ENCODE data around the gene SLCO2A1. TPM values are rescaled to one million over a fixed set of nuclear protein-coding genes. Genes with fewer than 3 reads are reported as not detected.

SLCO2A1 gene
- total and polyA plus RNA-seq, 2 of the 4 experiments (the other 2 are of a cell fraction), result under 0.01 to 1.5 TPM

- Histone ChIP-seq H2BK20ac (ENCODE audit: low read depth, low read length) (no peak overlapping the region), H2AK9ac (replicated peaks; ENCODE audit: low read depth, low read length, poor library complexity) (no peak overlapping the region), H4K8ac (ENCODE audit: low read depth in 2 of 2, low read length in 2 of 2) (no peak overlapping the region), H3K56ac (ENCODE audit: extremely low read depth, insufficient read depth, low read length) (no peak overlapping the region; the same call in 1 of the 2 replicates), H3K9me1 (ENCODE audit: insufficient read depth, low read length) (no peaks in the 10 kb centered on the region; the same call in 1 of the 2 replicates), H4K5ac (ENCODE audit: low read depth, low read length) (no peak overlapping the region), H2BK5ac (ENCODE audit: low read depth, low read length, poor library complexity, severe bottlenecking) (no peak overlapping the region), H3K27me3 (ENCODE audit: control insufficient read depth, insufficient read depth, low read length) (no peaks in the 10 kb centered on the region; the same call in 1 of the 2 replicates), H3K23ac (ENCODE audit: low read depth, low read length) (no peak overlapping the region), H2AK5ac (ENCODE audit: low read depth, low read length) (no peak overlapping the region), H2BK120ac (ENCODE audit: low read depth, low read length) (no peak overlapping the region), H3K14ac (replicated peaks; ENCODE audit: low read depth, low read length) (no peak overlapping the region), H3K36me3 (ENCODE audit: control insufficient read depth, insufficient read depth, low read length) (no peaks in the 10 kb centered on the region), H3K18ac (ENCODE audit: low read depth, low read length) (no peak overlapping the region), H3K4me2 (ENCODE audit: low read depth, low read length) (no peak overlapping the region), H3K9ac (ENCODE audit: low read depth, low read length) (no peak overlapping the region), H3K9me3 (ENCODE audit: control insufficient read depth, insufficient read depth, low read length) (no peaks in the 10 kb centered on the region), H3K27ac (ENCODE audit: insufficient read depth, low read length) (no peak overlapping the region), H2AFZ (replicated peaks; ENCODE audit: low read length, poor library complexity) (no peak overlapping the region), H3K4ac (ENCODE audit: low read depth, low read length) (no peak overlapping the region), H3K4me3 (ENCODE audit: insufficient read depth, low read depth, low read length) (no peak overlapping the region), H4K91ac (ENCODE audit: insufficient read depth, low read depth, low read length) (no peak overlapping the region), H2BK15ac (ENCODE audit: low read depth, low read length) (no peak overlapping the region), H3K79me1 (ENCODE audit: low read depth in 1 of 2, low read length in 2 of 2) (no peaks in the 10 kb centered on the region), H4K20me1 (ENCODE audit: insufficient read depth, low read length) (no peaks in the 10 kb centered on the region), H3K4me1 (ENCODE audit: control insufficient read depth, insufficient read depth, low read length) (peaks cover 11% of the 10 kb centered on the region)
- DNase-seq (no peak), ATAC-seq (ENCODE audit: low read depth) (no peak)
- ChIA-PET CTCF (no interaction called here), POLR2A (ENCODE audit: unreplicated experiment) (no interaction called here)
- no CpG with 5 or more reads among the region's 10 CpGs for WGBS, 2 experiments (ENCODE audit: extremely low coverage in 2 of 2, insufficient read length in 1 of 2)
- in situ Hi-C loops (cut with MboI; ENCODE audit: low sequenced_read_pairs) (no loop called here), dilution Hi-C loops (cut with HindIII; ENCODE audit: low sequenced_read_pairs, unreplicated experiment) (no loop called here), intact Hi-C loops (cut with micrococcal nuclease) (no loop called here)
- TF ChIP-seq RCOR1 (IDR thresholded peaks at IDR 0.05; ENCODE audit: insufficient replicate concordance, low read length) (no peak), MXI1 (IDR thresholded peaks at IDR 0.05; ENCODE audit: borderline replicate concordance, low read depth, low read length) (no peak), CHD1 (IDR thresholded peaks at IDR 0.05; ENCODE audit: low read depth, low read length) (no peak)
- no TSS peak for BruUV-seq (replicated peaks)
Observed at GRCh38 chr3:134074001-134074789, 44.5 kb upstream of the SLCO2A1 start.
